ENCODE measurements around the gene ABHD11.

DNA sequence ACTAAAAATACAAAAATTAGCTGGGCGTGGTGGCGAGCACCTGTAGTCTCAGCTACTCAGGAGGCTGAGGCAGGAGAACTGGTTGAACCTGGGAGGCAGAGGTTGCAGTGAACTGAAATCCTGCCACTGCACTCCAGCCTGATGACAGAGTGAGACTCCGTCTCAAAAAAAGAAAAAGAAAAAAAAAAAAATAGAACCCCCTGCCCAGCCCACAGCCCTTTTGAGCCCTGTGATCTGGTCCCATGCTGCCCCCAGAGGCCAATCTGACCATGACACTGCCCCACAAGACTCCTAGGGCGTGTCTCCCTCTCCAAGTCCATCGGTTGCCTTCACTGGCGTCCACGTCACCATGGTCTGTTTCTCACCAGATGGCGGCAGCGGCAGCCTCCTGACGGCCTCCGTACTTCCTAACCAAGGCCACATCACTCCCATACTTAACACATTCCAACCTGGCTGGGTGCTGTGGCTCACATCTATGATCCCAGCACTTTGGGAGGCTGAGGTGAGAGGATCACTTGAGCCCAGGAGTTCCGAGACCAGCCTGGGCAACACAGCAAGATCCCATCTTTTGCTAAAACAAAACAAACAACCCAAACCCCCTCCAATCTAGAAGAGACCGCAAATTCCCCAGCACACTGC is 37.1 kb downstream of the ABHD11 start:
- no peak for TF ChIP-seq REST (IDR thresholded peaks at IDR 0.05)
- TF ChIP-seq, protein P1, sequence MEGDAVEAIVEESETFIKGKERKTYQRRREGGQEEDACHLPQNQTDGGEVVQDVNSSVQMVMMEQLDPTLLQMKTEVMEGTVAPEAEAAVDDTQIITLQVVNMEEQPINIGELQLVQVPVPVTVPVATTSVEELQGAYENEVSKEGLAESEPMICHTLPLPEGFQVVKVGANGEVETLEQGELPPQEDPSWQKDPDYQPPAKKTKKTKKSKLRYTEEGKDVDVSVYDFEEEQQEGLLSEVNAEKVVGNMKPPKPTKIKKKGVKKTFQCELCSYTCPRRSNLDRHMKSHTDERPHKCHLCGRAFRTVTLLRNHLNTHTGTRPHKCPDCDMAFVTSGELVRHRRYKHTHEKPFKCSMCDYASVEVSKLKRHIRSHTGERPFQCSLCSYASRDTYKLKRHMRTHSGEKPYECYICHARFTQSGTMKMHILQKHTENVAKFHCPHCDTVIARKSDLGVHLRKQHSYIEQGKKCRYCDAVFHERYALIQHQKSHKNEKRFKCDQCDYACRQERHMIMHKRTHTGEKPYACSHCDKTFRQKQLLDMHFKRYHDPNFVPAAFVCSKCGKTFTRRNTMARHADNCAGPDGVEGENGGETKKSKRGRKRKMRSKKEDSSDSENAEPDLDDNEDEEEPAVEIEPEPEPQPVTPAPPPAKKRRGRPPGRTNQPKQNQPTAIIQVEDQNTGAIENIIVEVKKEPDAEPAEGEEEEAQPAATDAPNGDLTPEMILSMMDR (IDR thresholded peaks at IDR 0.05; ENCODE audit: low read depth, low read length, missing input control): peak; percentile 51
- TF ChIP-seq MAX (IDR thresholded peaks at IDR 0.05): no peak
- peak in 1 of 2 donors; percentile 70 for TF ChIP-seq RAD21 (IDR thresholded peaks at IDR 0.05)
- TF ChIP-seq ATF3 (IDR thresholded peaks at IDR 0.05): no peak

All from liver (tissue), 3 donors.